ENCODE data around the gene LTF. TPM values are rescaled to one million over a fixed set of nuclear protein-coding genes. Genes with fewer than 3 reads are reported as not detected.

LTF gene
- total and polyA plus RNA-seq, 2 experiments from 2014 or later = 0.73 to 1.3 TPM

- TF ChIP-seq ETS1 (IDR thresholded peaks at IDR 0.05) (no peak), POLR2AphosphoS5 (IDR thresholded peaks at IDR 0.05; ENCODE audit: low read depth) (no peak), ZNF114 (CRISPR knock-in tag; IDR thresholded peaks at IDR 0.05) (no peak), CREB1 (CRISPR knock-in tag; IDR thresholded peaks at IDR 0.05; ENCODE audit: low read depth) (no peak), EZH2phosphoT487 (IDR thresholded peaks at IDR 0.05; ENCODE audit: unreplicated experiment) (no peak), ZNF462 (CRISPR knock-in tag; IDR thresholded peaks at IDR 0.05) (no peak)
Observed at GRCh38 chr3:46505953-46506352, 41.2 kb upstream of the LTF start (continued).

GRCh38 chr3:46504789-46505188, 40.1 kb upstream of the LTF start:
- Histone ChIP-seq H4K20me1 (replicated peaks; ENCODE audit: insufficient read depth) (no peaks in the 10 kb centered on the region), H3K4me3 (no peak overlapping the region), H3K79me2 (replicated peaks; ENCODE audit: insufficient read depth) (no peaks in the 10 kb centered on the region), H3K4me2 (no peak overlapping the region), H3K27ac (ENCODE audit: low read depth) (0 out of 2 replicates have a peak overlapping the region, but pooled peaks have one; percentile 6), H2AFZ (no peak overlapping the region), H3K9me2 (ENCODE audit: insufficient read depth) (peaks cover 6% of the 10 kb centered on the region; the same call in 1 of the 2 replicates), H3K4me1 (ENCODE audit: insufficient read depth) (peaks cover 24% of the 10 kb centered on the region), H3F3A (replicated peaks; ENCODE audit: low read depth) (peaks cover 8% of the 10 kb centered on the region; the same call in 1 of the 2 replicates), H3K27me3 (ENCODE audit: insufficient read depth) (no peaks in the 10 kb centered on the region), H3K36me3 (ENCODE audit: insufficient read depth) (no peaks in the 10 kb centered on the region)
- H3K36me3 Mint-ChIP-seq (ENCODE audit: low read depth) = no peaks in the 10 kb centered on the region; the same call in 2 of the 3 replicates
- H3K4me3 Mint-ChIP-seq = no peak overlapping the region
- DNase-seq (ENCODE audit: low spot score) (no peak), ATAC-seq (no peak)
- H3K4me1 Mint-ChIP-seq = peaks cover 29% of the 10 kb centered on the region
- H3K27me3 Mint-ChIP-seq (ENCODE audit: insufficient read depth, low read depth, poor library complexity) = peaks cover 13% of the 10 kb centered on the region
- H3K27ac Mint-ChIP-seq = no peak overlapping the region
- no peaks in the 10 kb centered on the region for H3K9me3 Mint-ChIP-seq
- TF ChIP-seq CTCF (conservative IDR thresholded peaks at IDR 0.05; ENCODE audit: low read depth in 2 of 2) = no peak
- TF ChIP-seq EZH2phosphoT487 (IDR thresholded peaks at IDR 0.05; ENCODE audit: unreplicated experiment) = no peak
- no peak for TF ChIP-seq REST (IDR thresholded peaks at IDR 0.05; ENCODE audit: unreplicated experiment)
- TF ChIP-seq CREB1 (CRISPR knock-in tag; IDR thresholded peaks at IDR 0.05; ENCODE audit: low read depth) = no peak
- TF ChIP-seq ETS1 (IDR thresholded peaks at IDR 0.05) = no peak
- TF ChIP-seq POLR2AphosphoS5 (IDR thresholded peaks at IDR 0.05; ENCODE audit: low read depth) = no peak
- no peak for TF ChIP-seq STAT1 (IDR thresholded peaks at IDR 0.05; ENCODE audit: unreplicated experiment)
- TF ChIP-seq ZNF114 (CRISPR knock-in tag; IDR thresholded peaks at IDR 0.05) = no peak
- no peak for TF ChIP-seq JUNB (IDR thresholded peaks at IDR 0.05; ENCODE audit: unreplicated experiment)
- no peak for TF ChIP-seq ZNF331 (CRISPR knock-in tag; IDR thresholded peaks at IDR 0.05; ENCODE audit: low read depth)
